GM23338 (cell line): ENCODE results near the gene RPL10A. TPM values are rescaled to one million over a fixed set of nuclear protein-coding genes. Genes with fewer than 3 reads are reported as not detected.
A peak's percentile ranks its signal among the peaks of the same experiment; 100 is the strongest.
"Not testable (repeated sequence)": the region's sequence is repeated elsewhere in the genome, so short reads cannot be mapped to it uniquely, and the experiment has no call there.

Experiments
- ATAC-seq: fragments of 200-7000 bp; cut with Tn5 transposase; 3 replicates; pipeline ENCODE4 v1.9.1; 2020
- DNase-seq: peaks from one replicate; pipeline ENCODE4 v3.0.0-alpha.2; 2015; ENCODE audit warnings: low spot score
- H2AFZ ChIP-seq: fragments of 200-600 bp; sonication (generic); 2 replicates; pipeline ENCODE4 v1.8.0; 2016; ENCODE audit warnings: antibody characterized with exemption, mild to moderate bottlenecking, moderate library complexity
- H3F3A ChIP-seq: fragments of 200-600 bp; sonication (generic); replicated peaks from 2 replicates; pipeline ENCODE4 v1.8.0; 2017; ENCODE audit warnings: antibody characterized with exemption, mixed run types, low read depth
- H3K27ac ChIP-seq: fragments of 200-600 bp; sonication (generic); 2 replicates; pipeline ENCODE4 v1.6.1; 2016; ENCODE audit warnings: low read depth
- H3K27me3 ChIP-seq: fragments of 200-600 bp; sonication (generic); 2 replicates; pipeline ENCODE4 v1.8.0; 2016; ENCODE audit warnings: mild to moderate bottlenecking, mixed run types, moderate library complexity; ENCODE audit not compliant: insufficient read depth
- H3K36me3 ChIP-seq: fragments of 200-600 bp; sonication (generic); 2 replicates; pipeline ENCODE4 v1.8.0; 2016; ENCODE audit warnings: mild to moderate bottlenecking; ENCODE audit not compliant: insufficient read depth
- H3K4me1 ChIP-seq: fragments of 200-600 bp; sonication (generic); 2 replicates; pipeline ENCODE4 v1.8.0; 2016; ENCODE audit warnings: mild to moderate bottlenecking, moderate library complexity; ENCODE audit not compliant: insufficient read depth
- H3K4me2 ChIP-seq: fragments of 200-600 bp; sonication (generic); 2 replicates; pipeline ENCODE4 v1.7.1; 2017; ENCODE audit warnings: mixed run types
- H3K4me3 ChIP-seq: fragments of 200-600 bp; sonication (generic); 2 replicates; pipeline ENCODE4 v1.6.1; 2016; ENCODE audit warnings: mixed run types
- H3K79me2 ChIP-seq: fragments of 200-600 bp; sonication (generic); replicated peaks from 2 replicates; pipeline ENCODE4 v1.8.0; 2017; ENCODE audit warnings: mild to moderate bottlenecking; ENCODE audit not compliant: insufficient read depth
- H3K9me2 ChIP-seq: fragments of 200-600 bp; sonication (generic); 2 replicates; pipeline ENCODE4 v1.8.0; 2017; ENCODE audit not compliant: insufficient read depth
- H4K20me1 ChIP-seq: fragments of 200-600 bp; sonication (generic); replicated peaks from 2 replicates; pipeline ENCODE4 v1.8.0; 2017; ENCODE audit warnings: mild to moderate bottlenecking; ENCODE audit not compliant: insufficient read depth
- H3K27ac Mint-ChIP-seq: 2 replicates; pipeline ENCODE4 v1.8.0; 2020; ENCODE audit warnings: inconsistent platforms, mild to moderate bottlenecking, moderate library complexity, mixed read lengths
- H3K27me3 Mint-ChIP-seq: 3 replicates; pipeline ENCODE4 v1.8.0; 2022; ENCODE audit warnings: low read depth, mild to moderate bottlenecking, moderate library complexity, mixed read lengths, inconsistent platforms; ENCODE audit not compliant: insufficient read depth, poor library complexity
- H3K36me3 Mint-ChIP-seq: 3 replicates; pipeline ENCODE4 v1.8.0; 2021; ENCODE audit warnings: low read depth, mild to moderate bottlenecking, inconsistent platforms, moderate library complexity, mixed read lengths
- H3K4me1 Mint-ChIP-seq: 3 replicates; pipeline ENCODE4 v1.8.0; 2020; ENCODE audit warnings: mild to moderate bottlenecking, inconsistent platforms, mixed read lengths
- H3K4me3 Mint-ChIP-seq: 3 replicates; pipeline ENCODE4 v1.8.0; 2021; ENCODE audit warnings: moderate library complexity, mild to moderate bottlenecking, inconsistent platforms, mixed read lengths
- H3K9me3 Mint-ChIP-seq: 3 replicates; pipeline ENCODE4 v1.8.0; 2020; ENCODE audit warnings: moderate library complexity, mild to moderate bottlenecking, inconsistent platforms, mixed read lengths
- CREB1 ChIP-seq: fragments of 250-450 bp; sonication (Bioruptor Pico); IDR thresholded peaks from 2 replicates; pipeline ENCODE4 v1.5.0; 2020; ENCODE audit warnings: low read depth, mild to moderate bottlenecking, moderate library complexity
- CTCF ChIP-seq, 2 experiments: fragments of 200-600 bp in 1 of 2; sonication (generic) in 1 of 2; conservative IDR thresholded peaks; 2 replicates each; pipeline versions ENCODE4 v1.5.1 to v1.6.1; 2016 to 2017; ENCODE audit warnings: antibody characterized with exemption in 2 of 2, low read depth in 2 of 2, mild to moderate bottlenecking in 2 of 2, moderate library complexity in 1 of 2
- EZH2 ChIP-seq: fragments of 200-600 bp; sonication (generic); IDR thresholded peaks from one replicate; pipeline ENCODE4 v1.8.0; 2017; ENCODE audit warnings: antibody characterized with exemption, mild to moderate bottlenecking, low read depth; ENCODE audit not compliant: unreplicated experiment
- EZH2phosphoT487 ChIP-seq: fragments of 200-600 bp; sonication (generic); IDR thresholded peaks from one replicate; pipeline ENCODE4 v1.8.1; 2018; ENCODE audit warnings: antibody characterized with exemption; ENCODE audit not compliant: unreplicated experiment
- JUNB ChIP-seq: IDR thresholded peaks from one replicate; pipeline ENCODE4 v1.6.1; 2016; ENCODE audit warnings: antibody characterized with exemption; ENCODE audit not compliant: unreplicated experiment
- NANOG ChIP-seq: IDR thresholded peaks from 2 replicates; pipeline ENCODE4 v1.6.1; 2016; ENCODE audit warnings: antibody characterized with exemption, borderline replicate concordance
- REST ChIP-seq: IDR thresholded peaks from one replicate; pipeline ENCODE4 v1.6.1; 2018; ENCODE audit warnings: antibody characterized with exemption; ENCODE audit not compliant: unreplicated experiment
- ZNF462 ChIP-seq: fragments of 250-450 bp; sonication (Bioruptor Pico); IDR thresholded peaks from 2 replicates; pipeline ENCODE4 v1.5.0; 2020; ENCODE audit warnings: mild to moderate bottlenecking, moderate library complexity
- polyA plus RNA-seq: library from polyadenylated mRNA; unstranded; fragments of >200 nt; fragmentation: Nextera tagmentation; extraction: Ambion mirVana; gene quantifications from 2 replicates; pipeline ENCODE4 v1.2.1, GENCODE V29; 2016
- total RNA-seq: library from RNA; depleted of rRNA; stranded (reverse); fragments of >200 nt; shearing (Covaris generic); gene quantifications from 2 replicates; pipeline ENCODE4 v1.2.3, GENCODE V29; 2014

The RPL10A gene
- total and polyA plus RNA-seq, 2 experiments from 2014 or later: 730 to 1,297 TPM

GRCh38 chr6:35438378-35439065 is 29.7 kb upstream of the RPL10A start:
- DNase-seq, H3K36me3 ChIP-seq, H2AFZ ChIP-seq, H3K79me2 ChIP-seq, H3K4me3 Mint-ChIP-seq, H3K27ac Mint-ChIP-seq, ATAC-seq, H3K9me2 ChIP-seq, H3K4me2 ChIP-seq, H3K27me3 Mint-ChIP-seq, H4K20me1 ChIP-seq, H3K9me3 Mint-ChIP-seq, H3K27ac ChIP-seq, H3K27me3 ChIP-seq, H3K4me1 Mint-ChIP-seq, H3F3A ChIP-seq, H3K4me3 ChIP-seq, H3K4me1 ChIP-seq, H3K36me3 Mint-ChIP-seq: not testable (repeated sequence)

GRCh38 chr6:35439308-35439707 is 28.9 kb upstream of the RPL10A start:
- peak; percentile 68 for DNase-seq
- no peaks in the 10 kb centered on the region for H3K36me3 Mint-ChIP-seq

More at GRCh38 chr6:35439308-35439707, 28.9 kb upstream of the RPL10A start:
- peaks cover 4% of the 10 kb centered on the region; the same call in 1 of the 2 replicates for H3K4me1 ChIP-seq
- no peaks in the 10 kb centered on the region for H3K9me3 Mint-ChIP-seq
- H3K4me1 Mint-ChIP-seq: peaks cover 2% of the 10 kb centered on the region; the same call in 1 of the 3 replicates
- no peaks in the 10 kb centered on the region for H3K9me2 ChIP-seq
- H3K4me3 ChIP-seq: no peak overlapping the region
- H3K27ac ChIP-seq: no peak overlapping the region
- TF ChIP-seq JUNB (no peak), CTCF (conservative IDR thresholded peaks at IDR 0.05; ENCODE audit: low read depth in 2 of 2) (peak in 1 of 2 experiments; percentile 10; a peak in 1 of 4 replicates), CREB1 (no peak), EZH2 (no peak), REST (no peak), NANOG (no peak), EZH2phosphoT487 (no peak), ZNF462 (no peak)
- H3K4me2 ChIP-seq: no peak overlapping the region
- H3F3A ChIP-seq: no peaks in the 10 kb centered on the region
- no peaks in the 10 kb centered on the region for H4K20me1 ChIP-seq
- H3K27me3 ChIP-seq: no peaks in the 10 kb centered on the region
- no peak overlapping the region for H3K27ac Mint-ChIP-seq
- no peak overlapping the region; the same call in 2 of the 3 replicates for H3K4me3 Mint-ChIP-seq
- H3K27me3 Mint-ChIP-seq: peaks cover 7% of the 10 kb centered on the region
- H3K79me2 ChIP-seq: no peaks in the 10 kb centered on the region
- ATAC-seq: peak; percentile 80
- H3K36me3 ChIP-seq: no peaks in the 10 kb centered on the region
- no peak overlapping the region; the same call in 1 of the 2 replicates for H2AFZ ChIP-seq
